NT2/D1 (cell line): ENCODE data around the gene CDH8.

Source experiments
- YY1 ChIP-seq: IDR thresholded peaks from 2 replicates; pipeline ENCODE4 v1.6.1; 2011; ENCODE audit not compliant: insufficient read length, insufficient read depth
- ZNF274 ChIP-seq: IDR thresholded peaks from 2 replicates; pipeline ENCODE4 v1.6.1; 2011; ENCODE audit warnings: mild to moderate bottlenecking, low read depth, low read length

DNA sequence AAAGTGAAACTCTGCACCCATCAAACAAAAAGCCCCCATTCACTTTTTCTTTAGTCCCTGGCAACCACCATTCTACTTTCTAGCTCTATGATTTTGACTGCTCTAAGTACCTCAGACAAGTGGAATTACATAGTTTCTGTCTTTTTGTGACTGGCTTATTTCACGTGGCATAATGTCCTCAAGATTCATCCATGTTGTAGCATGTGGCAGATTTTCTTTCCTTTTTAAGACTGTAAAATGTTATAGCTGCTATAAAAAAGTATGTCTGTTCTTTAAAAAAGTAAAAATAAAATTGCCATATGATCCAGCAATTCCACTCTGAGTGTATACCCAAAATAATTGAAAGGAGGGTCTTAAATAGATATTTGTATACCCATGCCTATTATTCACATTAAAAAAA lies 429.7 kb downstream of the CDH8 start:
- TF ChIP-seq ZNF274 (no peak), YY1 (no peak)
